ENCODE data around the gene MGST2.
A peak's percentile ranks its signal among the peaks of the same experiment; 100 is the strongest.

Gene MGST2

GRCh38 chr4:139643042-139643895 is 22.4 kb upstream of the MGST2 start:
- no peak for DNase-seq (ENCODE audit: low read depth)

DNA sequence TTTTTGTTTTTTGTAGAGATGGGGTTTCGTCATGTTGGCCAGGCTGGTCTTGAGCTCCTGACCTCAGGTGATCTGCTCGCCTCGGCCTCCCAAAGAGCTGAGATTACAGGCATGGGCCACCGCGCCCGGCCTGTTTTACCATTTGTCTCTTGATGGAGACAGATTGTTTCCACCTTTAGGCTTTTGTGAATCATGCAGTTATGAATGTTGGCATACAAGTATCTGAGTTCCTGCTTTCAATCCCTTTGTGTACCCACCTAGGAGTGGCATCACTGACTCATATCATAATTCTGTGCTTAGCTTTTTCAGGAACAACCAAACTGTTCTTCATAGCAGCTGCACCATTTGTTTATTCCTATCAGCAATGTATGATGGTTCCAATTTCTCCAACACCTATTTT is 20.2 kb upstream of the MGST2 start:
- DNase-seq (ENCODE audit: low read depth), result no peak

- no peak for DNase-seq (ENCODE audit: low read depth)
These were observed 18.4 kb upstream of the MGST2 start for GRCh38 chr4:139647184-139647583.

GRCh38 chr4:139647952-139648351 is 17.7 kb upstream of the MGST2 start:
- DNase-seq (ENCODE audit: low read depth), result no peak

DNA sequence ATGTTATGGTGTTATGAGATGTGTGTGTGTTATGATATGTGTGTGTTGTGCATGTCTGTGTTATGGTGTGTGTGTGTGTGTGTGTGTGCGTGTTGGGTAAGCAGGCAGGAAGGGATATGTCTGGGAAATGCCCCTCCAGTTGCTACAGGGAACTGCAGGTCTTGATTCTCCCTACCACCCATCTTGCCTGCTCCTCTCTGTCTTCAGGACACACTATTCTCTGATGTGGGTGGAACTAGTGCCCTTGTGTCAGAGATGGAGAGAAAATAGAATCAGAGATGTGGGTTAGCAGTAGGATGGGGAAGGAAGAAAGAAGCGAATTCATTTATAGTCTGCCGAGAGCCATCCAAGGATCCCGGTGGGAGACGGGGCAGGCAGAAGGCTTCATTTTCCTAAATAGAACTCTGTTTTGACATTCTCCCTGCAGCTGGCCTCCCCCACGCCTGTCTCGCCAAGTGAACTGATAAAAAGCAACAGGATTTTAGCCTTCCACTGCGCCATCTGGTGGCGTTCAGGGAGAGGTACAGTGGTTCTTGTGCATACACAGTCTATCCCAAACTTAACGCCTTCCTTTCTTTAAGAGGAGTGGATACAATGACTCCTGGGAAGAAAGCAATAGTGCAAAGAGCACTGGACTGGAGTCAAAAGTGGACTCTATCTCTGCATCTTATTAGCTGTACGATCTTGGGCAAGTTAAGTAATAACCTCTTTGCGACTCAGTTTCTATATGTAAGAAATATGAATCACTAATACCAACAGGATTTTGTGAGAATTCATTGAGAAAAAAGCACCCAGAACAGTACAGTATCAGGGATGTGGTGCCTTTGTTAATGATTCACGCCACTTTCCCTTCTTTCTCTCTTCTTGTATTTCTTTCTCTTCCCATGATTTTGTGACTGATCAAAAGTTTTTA is 14.1 kb upstream of the MGST2 start:
- peak; percentile 48 for DNase-seq (ENCODE audit: low read depth)

DNA sequence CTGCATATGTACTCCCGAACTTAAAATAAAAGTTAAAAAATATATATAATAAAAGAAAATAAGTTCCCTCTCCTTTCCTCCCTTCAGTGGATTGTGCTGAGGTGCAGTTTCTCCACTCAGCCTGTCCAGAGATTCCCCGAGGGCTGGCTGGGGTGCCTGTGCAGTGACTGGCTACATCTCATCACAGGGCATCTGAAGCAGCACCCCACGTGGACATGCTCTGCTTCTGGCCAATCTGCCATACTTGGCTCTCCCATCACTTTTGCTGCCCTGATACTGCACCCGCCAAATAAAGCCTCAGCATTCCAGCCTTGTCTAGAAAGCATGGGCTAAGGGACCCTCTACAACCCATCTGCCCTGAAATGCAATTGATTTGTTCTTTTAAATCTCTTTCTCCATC is 11.1 kb upstream of the MGST2 start:
- DNase-seq (ENCODE audit: low read depth), result no peak

GRCh38 chr4:139655116-139655515 is 10.5 kb upstream of the MGST2 start:
- peak; percentile 35 for DNase-seq (ENCODE audit: low read depth)

- peak; percentile 45 for DNase-seq (ENCODE audit: low read depth)
These were observed 8.8 kb upstream of the MGST2 start for GRCh38 chr4:139656614-139657486.

DNA sequence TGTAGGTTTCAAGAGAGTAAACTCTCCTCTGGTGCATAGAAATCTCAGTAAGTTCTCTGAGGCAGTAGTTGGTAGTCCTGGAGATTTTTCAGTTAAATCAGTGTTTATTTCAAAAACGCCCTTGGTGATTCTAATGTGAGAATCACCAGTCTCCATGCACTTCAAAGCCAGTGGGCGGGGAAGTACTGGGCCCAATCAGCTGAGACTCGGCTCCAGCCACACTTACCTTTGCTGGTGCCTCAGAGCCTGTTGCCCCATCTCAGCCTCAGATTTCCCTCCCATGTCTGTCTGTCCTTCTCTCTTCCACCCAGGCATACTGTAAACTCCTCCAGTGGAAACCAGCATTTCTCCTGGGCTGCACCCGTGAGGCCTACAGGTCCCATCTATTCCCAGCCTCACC is 7.4 kb upstream of the MGST2 start:
- DNase-seq (ENCODE audit: low read depth), result no peak

- no peak for DNase-seq (ENCODE audit: low read depth)
These were observed 6.8 kb upstream of the MGST2 start for GRCh38 chr4:139658586-139659382.

- no peak for DNase-seq (ENCODE audit: low read depth)
These were observed 5.7 kb upstream of the MGST2 start for GRCh38 chr4:139659735-139660424.

DNA sequence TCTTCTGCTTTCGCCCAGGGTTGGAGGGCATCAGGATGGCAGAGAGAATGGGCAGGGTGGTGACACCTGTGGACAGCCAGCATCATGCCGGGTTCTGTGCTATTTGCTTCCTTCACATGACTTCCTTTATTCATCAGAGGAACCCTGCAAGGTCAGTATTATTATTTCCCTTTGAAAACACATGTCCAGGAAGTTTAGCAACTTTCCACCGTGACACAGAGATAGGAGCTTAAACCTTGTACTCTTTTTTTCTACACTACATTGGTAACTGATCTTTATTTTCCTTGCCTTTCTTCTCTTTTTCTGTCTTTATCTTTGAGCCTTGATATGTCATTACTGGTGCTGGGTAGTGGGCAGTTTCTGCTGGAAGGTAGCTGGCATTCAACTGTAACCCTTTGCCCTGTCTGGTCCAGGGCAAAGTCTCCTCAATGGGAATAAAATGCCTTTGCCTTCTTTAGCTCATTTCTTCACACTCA is 5.0 kb upstream of the MGST2 start:
- no peak for DNase-seq (ENCODE audit: low read depth)

GRCh38 chr4:139663561-139664138 is 2.0 kb upstream of the MGST2 start:
- DNase-seq (ENCODE audit: low read depth), result no peak

- no peak for DNase-seq (ENCODE audit: low read depth)
These were observed 1.2 kb upstream of the MGST2 start for GRCh38 chr4:139664442-139664841.

DNA sequence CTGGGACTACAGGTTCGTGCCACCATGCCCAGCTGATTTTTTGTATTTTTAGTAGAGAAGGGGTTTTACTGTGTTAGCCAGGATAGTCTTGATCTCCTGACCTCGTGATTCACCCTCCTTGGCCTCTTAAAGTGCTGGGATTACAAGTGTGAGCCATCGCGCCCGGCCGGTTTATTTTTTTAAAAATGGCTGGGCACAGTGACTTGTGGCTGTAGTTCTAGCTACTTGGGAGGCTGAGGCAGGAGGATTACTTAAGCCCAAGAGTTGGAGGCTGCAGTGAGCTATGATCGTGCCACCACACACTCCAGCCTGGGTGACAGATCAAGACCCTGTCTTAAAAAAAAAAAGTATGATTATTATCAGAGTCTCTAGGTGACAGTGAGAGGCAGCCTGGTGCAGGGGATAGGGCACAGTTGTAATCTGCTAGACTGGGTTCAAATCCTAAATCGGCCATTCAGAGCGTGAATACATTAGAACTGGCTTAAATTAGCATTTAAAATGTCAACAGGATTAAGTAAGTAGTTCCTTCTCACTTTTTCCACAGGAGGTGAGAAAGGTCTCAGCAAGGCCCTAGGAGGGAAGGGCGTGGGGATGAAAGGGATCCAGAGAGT is 435 bp upstream of the MGST2 start:
- no peak for DNase-seq (ENCODE audit: low read depth)

DNA sequence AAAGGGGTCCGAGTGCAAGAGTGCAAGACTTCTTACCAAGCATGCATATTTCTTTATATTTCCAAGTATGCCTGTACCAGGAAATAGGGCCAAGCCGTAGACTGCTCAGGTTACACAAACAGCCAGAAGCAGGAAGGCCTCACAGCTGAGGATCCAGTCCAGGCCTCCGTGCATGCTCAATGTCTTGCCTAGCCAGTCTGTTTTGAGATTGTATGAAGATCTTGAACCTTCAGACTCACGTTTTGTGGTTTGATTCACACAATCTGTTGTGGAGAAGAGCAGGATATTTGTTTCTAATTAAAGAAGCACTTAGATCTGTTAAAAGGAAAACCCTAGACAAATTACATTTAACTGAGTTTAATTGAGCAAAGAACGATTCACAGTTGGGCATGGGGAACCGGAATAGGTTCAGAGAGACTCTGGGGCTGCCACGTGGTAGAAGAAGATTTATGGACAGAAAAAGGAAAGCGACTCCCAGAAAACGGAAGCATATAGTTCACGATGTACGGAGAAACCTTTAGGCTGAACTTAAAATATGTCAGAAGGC is 1.2 kb downstream of the MGST2 start:
- no peak for DNase-seq (ENCODE audit: low read depth)

- DNase-seq (ENCODE audit: low read depth), result no peak
These were observed 2.4 kb downstream of the MGST2 start for GRCh38 chr4:139668036-139668435.

DNA sequence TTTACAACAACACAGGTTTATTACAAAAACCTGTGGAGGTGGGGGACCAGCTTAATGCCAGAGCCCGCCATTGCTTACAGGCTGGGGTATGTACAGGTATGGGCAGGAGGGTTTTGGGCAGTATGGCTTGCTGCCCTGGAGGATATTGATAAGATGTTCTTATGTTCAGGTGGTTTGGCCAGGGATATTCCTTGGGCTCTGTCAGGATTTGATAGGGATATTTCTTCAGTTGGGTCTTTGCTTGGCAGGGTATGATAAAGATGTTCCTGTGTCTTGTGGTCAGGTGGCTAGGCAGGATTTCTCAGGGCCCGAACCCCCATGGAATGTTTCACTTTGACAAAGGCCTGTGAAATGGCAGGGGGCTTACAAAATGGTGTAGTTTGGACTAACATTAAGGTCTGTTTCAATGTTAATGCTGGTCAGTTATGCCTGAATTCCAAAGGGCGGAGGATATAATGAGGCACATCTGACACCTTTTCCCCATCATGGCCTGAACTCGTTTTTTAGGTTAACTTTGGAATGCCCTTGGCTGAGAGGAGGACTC is 3.1 kb downstream of the MGST2 start:
- DNase-seq (ENCODE audit: low read depth), result no peak

DNA sequence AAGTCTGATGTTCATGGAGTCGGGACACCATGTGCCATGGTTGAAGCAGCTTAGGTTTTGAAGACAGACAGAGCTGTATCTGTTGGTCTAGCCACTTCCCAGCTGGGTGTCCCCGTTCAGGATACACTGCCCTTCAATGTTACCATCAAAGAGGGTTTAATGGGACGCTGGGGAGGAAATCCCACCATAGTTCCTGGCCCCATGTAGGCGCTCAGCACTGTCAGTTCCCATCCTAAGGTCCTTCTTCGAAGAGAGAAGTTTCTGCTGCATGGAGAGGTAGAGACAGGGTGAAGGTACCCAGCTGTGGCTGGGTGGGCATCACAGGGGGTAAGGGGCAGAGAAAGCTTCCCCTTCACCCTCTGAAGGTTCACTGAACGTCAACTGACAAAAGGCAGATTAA is 3.7 kb downstream of the MGST2 start:
- DNase-seq (ENCODE audit: low read depth), result no peak
